Medulla oblongata (tissue), 1 donor: Measurements from ENCODE around the gene TGFB2.

Experiments used
- DNase-seq: peaks from one replicate; pipeline ENCODE4 v3.0.0-alpha.2; 2015; ENCODE audit errors: extremely low spot score

Gene TGFB2

GRCh38 chr1:218332416-218332815 is 12.7 kb upstream of the TGFB2 start:
- no peak for DNase-seq

- no peak for DNase-seq
Observed at GRCh38 chr1:218336328-218336727, 8.8 kb upstream of the TGFB2 start.

GRCh38 chr1:218339267-218339831 is 5.8 kb upstream of the TGFB2 start:
- peak; percentile 75 for DNase-seq

GRCh38 chr1:218341325-218341724 is 3.8 kb upstream of the TGFB2 start:
- no peak for DNase-seq

- no peak for DNase-seq
Observed at GRCh38 chr1:218342091-218342490, 3.0 kb upstream of the TGFB2 start.

- DNase-seq = peak; percentile 52
Observed at GRCh38 chr1:218345673-218346390, 696 bp downstream of the TGFB2 start.

- peak; percentile 47 for DNase-seq
Observed at GRCh38 chr1:218346391-218347204, 1.5 kb downstream of the TGFB2 start.

- peak; percentile 58 for DNase-seq
Observed at GRCh38 chr1:218347336-218347722, 2.2 kb downstream of the TGFB2 start.

GRCh38 chr1:218347723-218348627 is 2.8 kb downstream of the TGFB2 start:
- peak; percentile 58 for DNase-seq

- DNase-seq = peak; percentile 41
Observed at GRCh38 chr1:218348628-218349071, 3.5 kb downstream of the TGFB2 start.

- peak; percentile 35 for DNase-seq
Observed at GRCh38 chr1:218349348-218350034, 4.4 kb downstream of the TGFB2 start.

- DNase-seq = peak; percentile 30
Observed at GRCh38 chr1:218350035-218350525, 4.9 kb downstream of the TGFB2 start.

- DNase-seq = peak; percentile 40
Observed at GRCh38 chr1:218350801-218351266, 5.7 kb downstream of the TGFB2 start.

GRCh38 chr1:218351391-218352074 is 6.4 kb downstream of the TGFB2 start:
- peak; percentile 50 for DNase-seq

GRCh38 chr1:218352075-218352438 is 6.9 kb downstream of the TGFB2 start:
- DNase-seq = no peak

GRCh38 chr1:218353656-218354055 is 8.5 kb downstream of the TGFB2 start:
- DNase-seq = no peak

- no peak for DNase-seq
Observed at GRCh38 chr1:218355278-218355677, 10.1 kb downstream of the TGFB2 start.

GRCh38 chr1:218357211-218357892 is 12.2 kb downstream of the TGFB2 start:
- DNase-seq = no peak

- DNase-seq = no peak
Observed at GRCh38 chr1:218357893-218358232, 12.7 kb downstream of the TGFB2 start.
